Pons (tissue), 1 donor: ENCODE data around the gene KSR2.
A peak's percentile ranks its signal among the peaks of the same experiment; 100 is the strongest.

Experiments
- DNase-seq: peaks from one replicate; pipeline ENCODE4 v3.0.0-alpha.2; 2016; ENCODE audit warnings: low spot score

The KSR2 gene

DNA sequence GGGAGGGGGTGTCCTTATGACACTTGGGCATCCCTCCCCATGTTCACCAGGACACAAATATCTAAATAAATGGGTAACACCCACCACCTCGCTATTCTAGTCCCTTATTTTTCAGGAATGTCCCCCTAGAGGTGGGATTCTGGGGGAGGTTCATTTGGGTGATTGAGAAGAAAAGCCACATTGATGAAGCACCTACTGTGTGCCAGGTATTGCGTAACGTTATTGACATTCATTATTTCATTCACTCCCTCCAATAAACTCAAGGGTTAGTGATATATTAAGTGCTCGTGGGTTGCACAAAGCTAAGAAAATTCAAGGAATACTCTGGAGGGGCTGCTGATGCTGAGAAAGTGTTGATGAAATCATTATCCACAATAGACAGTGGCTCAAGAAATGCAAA lies 514.8 kb downstream of the KSR2 start:
- no peak for DNase-seq

DNA sequence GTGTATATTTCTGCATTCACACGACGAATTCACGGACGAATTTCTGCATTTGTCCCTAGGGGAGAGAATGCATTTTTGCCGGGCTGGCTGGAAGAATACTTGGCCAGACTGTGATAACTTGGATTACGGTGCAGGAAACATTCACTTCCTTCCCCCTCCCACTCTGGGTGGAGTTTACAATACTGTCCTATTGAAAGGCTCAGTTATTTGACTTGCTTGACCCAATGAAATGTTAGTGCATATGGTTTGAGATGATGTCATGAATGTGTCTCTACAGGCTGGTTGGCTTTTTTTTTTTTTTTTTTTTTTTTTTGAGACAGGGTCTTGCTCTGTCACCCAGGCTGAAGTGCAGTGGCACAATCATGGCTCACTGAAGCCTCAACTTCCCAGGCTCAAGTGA lies 516.7 kb downstream of the KSR2 start:
- no peak for DNase-seq

DNA sequence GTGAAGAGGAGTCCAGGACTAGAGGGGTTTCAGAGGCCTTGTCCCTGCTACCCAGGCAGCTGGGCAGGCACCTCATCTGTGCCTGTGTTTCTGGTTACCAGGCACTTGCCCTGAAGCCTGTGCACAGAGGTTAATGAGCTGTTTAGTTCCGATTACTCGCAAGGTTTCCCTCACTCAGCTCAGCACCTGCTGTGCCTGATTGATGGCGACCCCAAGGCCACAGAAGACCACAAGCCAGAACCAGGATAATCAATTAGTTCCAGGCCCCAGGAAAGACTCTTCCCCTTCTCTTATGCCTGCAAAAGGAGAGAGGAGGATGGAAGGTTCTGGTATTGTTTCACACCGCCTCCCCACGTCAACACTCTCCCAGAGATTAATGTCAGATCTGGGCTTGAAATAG lies 518.6 kb downstream of the KSR2 start:
- DNase-seq: no peak

DNA sequence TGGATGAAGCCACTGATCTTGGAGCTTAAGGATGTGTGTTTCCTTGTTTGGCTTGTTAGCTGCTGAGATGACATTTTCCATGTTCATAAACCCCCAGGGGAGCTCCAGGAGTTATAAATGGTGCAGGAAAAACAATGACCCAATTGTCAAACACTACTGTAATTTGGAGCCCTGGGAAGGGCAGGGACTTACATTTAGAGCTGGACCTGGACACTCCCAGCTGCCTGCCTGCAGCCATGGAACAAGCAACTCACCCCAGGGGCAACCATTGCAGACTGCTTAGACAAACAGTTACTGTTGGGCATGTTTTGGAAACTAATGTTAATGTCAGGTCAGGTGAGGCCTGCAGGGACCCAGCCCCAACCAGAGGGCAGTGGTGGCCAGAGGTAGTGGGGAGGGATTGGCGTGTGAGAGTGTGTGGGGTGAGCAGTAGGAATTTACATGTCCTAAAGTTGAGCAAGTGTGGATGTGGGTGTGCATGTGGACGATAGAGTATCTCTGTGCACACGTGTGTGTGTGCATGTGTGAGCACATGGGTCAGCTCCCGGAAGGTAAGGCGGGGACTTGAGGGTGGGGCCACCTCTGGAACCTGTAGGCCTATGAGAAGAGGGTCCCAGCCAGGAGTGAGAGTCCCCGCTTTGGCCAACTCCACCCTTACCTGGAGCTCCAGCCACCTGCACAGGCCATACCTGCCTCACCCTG lies 521.0 kb downstream of the KSR2 start:
- no peak for DNase-seq

DNA sequence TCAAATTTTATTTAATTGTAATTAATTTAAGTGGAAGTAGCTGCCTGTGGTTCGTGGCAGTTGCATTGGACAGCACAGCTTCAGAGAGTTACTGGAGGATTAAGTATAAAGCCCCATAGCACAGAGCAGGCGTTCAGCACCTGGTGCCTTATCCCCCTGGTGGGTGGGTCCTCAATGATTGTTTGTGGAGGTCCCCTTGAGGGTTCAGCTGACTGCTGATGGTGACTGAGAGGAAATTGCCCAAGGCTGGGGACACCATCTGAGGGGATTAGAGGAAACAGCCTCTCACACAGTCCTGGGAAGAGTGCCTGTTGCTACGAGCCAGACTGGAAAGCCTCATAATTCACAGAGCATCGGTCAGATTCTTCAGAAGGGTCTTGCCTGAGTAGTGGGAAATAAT lies 524.0 kb downstream of the KSR2 start:
- no peak for DNase-seq

DNA sequence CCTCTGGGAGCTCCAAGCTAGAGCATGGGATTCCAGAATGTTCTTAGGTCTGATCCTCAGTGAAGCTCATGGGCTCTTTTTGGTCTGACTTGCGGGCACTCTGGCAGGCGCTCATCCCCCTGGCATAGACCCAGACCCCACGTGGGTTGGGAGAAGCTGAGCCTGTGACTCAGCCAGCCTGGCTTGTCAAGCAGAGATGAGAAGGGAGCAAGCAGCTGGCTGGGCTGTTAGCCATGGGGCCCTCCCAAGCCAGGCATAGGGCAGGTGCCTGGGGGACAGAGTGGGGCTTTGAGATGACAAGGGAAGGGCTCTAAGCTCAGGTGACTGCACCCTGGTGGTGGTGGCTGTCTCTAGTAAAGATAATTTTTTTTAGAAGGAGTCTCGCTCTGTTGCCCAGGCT lies 527.0 kb downstream of the KSR2 start:
- DNase-seq: peak; percentile 63

DNA sequence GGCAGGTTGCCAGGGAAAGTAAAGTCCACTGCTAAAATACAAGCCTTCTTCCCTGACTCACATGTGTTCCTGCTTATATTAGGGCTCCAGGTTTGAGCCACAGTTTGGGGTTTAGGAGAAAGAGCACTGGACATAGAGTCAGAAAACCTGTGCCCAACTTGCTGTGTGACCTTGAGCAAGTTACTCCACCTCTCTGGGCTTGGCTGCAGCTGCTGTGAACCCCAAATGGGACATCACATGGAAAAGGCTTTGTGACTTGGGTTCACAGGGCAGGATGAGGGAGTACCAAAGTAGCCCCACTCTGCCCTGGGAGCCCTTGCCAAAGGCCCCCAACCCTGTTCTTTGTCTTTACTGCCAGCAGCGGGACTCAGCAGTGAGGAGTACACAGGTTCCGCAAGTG lies 528.4 kb downstream of the KSR2 start:
- DNase-seq: no peak

DNA sequence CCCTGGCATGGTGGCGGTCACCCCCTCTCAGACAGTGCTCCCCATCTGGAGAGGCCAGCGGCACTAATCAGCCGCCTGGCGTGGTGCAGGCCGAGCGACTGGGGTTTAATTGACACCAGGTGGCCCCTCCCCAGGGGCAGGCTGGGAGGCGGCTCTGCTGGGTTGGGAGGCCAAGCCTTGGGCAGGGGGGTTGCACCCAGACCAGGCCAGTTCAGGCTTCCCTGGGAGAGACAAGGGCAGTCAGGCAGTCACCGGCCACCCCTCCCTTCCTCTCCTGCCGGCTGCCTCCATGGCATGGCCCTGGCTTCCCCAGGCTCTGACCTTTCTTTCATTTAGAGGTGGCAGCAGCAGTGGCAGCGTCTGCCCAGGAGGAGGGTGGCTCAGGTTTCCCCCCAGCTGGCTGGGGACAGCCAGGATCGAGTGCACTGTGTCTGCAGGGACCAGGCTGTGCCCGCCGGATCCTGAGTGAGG lies 529.2 kb downstream of the KSR2 start:
- DNase-seq: no peak

DNA sequence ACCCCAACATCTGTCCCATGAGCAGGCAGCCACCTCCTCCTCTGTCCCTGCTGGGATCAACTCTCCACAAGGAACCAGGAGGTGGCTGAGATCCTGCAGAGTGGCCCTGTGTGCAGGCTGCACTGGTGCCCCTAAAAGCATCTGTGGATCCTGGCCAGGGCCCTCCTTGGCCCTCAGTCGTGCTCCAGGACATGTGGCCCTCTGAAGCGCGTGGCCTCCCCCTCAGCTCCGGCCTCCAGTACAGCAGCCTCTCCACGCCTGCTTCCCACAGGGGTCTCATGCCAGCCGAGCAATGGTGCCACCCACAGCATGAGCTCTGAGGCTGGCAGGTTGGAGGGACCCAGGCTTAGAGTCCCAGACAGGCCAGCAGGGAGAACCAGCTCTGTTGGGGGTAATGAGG lies 530.0 kb downstream of the KSR2 start:
- DNase-seq: no peak

DNA sequence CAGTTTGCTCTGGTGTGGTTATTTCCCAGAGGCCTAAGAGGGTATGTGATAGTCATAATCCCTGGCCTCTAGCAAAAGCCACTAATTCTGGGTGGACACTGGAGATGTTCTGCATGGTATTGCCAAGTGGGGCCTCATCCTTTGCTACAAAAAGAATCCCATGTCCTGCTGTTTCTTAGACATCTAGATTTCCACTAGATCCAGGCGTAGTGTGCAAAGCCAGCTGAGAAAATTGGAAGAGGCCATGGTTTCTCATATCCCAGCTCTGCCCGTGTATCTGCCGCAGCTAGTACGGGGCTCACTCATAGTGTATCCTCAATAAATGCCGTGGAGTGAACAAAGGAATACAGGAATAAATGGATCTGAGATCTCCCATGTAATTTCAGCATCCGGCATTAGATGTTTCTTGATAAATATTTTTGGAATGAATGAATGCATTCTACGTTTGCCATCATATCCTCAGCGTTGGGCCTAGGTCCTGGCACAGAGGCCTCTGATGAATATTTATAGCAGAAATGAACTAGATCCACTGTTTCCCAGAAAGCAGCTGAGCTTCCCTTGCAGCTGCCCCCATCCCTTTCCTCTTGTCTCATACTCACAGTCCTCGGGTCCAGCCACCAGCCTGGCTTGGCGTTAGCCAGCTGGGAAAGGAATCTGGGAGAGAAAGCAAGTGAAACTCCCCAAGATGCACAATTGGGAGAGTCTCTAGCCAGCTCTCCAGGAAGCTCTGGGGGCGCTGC lies 531.1 kb downstream of the KSR2 start:
- DNase-seq: peak; percentile 91

DNA sequence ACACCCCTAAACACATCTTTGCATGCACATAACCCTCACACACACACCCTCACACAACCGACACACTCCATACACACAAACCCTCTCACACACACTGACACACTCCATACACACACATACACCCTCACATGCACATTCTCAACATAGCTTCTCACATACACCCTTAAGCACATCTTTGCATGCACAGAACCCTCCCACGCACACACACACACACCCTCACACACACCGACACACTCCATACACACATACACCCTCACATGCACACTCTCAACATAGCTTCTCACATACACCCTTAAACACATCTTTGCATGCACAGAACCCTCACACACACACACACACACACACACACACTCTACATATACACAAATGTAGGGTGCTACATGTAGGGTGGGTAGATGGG lies 534.9 kb downstream of the KSR2 start:
- DNase-seq: no peak

DNA sequence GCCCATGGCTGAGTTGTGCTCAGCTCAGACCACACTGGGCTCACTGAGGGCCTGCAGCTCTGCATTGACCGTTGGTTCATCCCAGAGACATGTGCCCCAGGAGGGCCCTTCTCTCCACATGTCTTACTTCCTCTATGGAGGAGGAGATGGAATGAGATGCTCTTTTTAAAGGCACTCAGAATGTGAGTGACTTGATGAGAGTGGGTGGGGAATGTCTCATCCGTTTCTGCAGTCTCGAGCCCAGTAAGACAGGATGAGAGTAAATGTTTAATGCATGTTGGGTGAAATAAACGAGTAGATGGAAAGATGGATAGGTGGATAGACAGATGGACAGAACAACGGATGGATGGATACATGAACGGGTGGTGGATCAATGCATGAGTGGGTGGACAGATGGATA lies 538.5 kb downstream of the KSR2 start:
- no peak for DNase-seq

DNA sequence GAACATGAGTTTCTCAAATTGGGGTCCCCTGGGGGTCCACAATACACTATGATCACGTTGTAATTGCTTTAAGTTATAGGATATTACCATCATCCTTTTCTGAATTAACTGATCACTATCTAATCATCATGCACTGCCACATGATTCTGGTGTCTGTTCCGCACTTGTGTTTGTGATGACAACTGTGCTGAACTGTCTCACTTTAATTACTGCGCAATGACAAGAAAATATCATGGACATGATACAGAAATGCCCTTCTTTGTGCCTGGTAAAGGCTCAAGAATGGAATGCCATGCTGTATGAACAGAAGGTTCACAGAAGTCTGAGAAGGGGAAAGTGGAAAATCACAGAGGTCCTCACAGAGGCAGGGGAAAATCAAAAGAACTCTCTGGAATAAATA lies 541.6 kb downstream of the KSR2 start:
- no peak for DNase-seq

DNA sequence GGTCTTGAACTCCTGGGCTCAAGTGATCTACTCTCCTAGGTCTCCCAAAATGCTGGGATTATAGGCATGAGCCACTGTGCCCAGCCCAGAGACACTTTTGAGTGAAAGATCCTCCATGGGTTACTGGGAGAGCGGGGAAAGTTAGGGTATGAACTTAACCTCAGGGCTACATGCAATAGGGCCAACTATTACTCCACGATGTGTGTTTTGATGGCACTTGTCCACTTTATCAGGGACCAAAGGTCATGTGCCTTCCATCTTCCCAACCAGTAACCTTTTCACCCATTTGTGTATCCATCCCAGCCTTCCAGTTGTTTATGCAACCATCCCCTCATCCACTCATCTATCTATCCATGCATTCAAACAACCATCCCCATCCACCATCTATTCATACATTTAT lies 546.8 kb downstream of the KSR2 start:
- DNase-seq: no peak

DNA sequence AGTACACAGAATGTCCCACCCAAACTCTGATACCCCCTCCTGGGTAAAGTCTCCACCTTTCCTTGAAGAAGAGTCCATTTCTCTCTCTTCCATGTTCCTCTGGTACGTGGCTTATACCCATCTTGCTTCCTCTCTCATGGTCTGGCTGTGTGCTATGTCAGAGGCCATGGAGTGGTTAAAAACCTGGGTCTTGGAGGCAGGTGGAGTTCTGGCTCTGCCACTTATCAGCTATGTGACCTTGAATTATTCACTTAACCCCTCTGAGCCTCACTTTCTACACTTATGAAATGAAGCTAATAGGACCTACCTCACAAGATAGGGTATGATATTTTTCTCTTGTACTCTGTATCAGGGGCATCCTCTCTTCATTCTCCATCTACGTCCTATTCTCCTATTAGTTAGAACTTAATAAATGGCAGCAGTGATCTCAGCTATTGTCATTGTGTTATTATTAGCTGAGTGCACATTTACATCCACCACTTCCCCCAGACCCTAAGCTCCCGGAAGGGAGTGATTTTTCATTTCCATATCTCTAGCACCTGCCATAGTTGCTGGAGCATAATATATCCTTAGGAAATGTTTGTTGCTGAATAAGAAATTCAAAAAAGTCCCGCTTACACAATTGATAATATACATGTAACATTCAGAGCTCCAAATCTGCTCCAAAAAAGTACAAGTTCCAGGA lies 547.6 kb downstream of the KSR2 start:
- no peak for DNase-seq

DNA sequence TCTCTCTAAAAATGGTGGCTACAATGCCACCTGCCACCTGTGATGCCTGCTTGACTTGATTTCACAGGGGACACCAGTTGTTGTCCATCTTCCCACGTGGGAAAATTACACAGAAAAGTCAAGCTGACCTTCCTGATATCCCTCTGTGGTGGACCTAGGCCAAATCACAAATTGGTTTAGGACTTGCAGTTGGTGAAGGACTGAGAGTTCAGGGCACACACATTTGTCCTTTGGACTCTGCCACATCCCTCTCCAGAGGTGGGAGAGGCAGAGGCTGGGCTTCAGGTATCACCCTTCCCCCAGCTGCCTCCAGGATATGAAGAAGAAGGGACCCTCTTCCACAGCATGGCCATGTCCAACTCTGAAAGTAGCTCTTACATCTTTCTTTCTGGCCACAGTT lies 551.8 kb downstream of the KSR2 start:
- no peak for DNase-seq

DNA sequence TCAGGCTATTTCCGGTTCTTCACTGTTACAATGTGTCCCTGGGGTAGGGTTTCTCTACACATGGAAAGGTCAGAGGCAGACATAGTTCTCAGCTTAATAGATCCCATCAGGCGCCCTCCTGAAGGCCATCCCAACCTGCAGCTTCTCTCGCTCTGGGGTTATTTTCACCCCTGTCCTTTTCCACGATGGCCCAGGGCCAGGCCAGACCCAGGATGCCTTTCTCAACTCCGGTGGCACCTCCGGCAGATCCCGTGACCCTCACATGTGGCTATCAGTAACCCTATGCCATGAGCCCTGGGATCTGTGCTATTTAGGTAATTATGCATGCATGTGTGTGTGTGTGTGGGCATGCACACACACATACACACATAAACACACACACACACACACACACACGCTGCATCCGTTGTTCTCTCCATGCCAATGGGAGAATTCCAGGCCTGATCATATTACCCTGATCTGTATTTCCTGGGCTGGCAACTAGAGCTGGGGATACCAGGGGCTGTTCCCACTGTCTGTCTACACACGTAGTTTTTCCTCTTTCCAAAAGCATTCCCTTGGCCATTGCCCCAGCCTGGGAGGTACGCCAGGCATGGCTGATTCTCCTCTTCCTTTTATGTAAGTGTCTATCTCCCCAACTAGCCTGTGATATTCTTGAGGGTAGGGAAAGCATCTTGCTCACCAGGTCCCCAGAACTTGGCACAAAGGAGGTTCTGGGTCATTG lies 556.2 kb downstream of the KSR2 start:
- DNase-seq: no peak

DNA sequence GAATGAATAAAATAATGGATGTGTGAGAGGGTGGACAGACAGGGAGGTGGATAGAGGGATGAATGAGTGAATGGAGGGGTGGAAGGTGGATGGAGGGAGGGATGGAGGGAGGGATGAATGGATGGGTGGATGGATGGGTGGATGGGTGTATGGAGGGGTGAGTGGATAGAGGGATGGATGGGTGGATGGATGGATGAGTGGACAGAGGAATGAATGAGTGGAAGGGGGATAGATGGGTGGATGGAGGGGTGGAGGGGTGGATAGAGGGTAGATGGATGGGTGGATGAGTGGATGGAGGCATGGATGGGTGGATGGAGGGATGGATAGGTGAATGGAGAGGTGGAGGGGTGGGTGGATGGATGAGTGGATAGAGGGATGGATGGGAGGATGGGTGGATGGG lies 559.5 kb downstream of the KSR2 start:
- DNase-seq: no peak

DNA sequence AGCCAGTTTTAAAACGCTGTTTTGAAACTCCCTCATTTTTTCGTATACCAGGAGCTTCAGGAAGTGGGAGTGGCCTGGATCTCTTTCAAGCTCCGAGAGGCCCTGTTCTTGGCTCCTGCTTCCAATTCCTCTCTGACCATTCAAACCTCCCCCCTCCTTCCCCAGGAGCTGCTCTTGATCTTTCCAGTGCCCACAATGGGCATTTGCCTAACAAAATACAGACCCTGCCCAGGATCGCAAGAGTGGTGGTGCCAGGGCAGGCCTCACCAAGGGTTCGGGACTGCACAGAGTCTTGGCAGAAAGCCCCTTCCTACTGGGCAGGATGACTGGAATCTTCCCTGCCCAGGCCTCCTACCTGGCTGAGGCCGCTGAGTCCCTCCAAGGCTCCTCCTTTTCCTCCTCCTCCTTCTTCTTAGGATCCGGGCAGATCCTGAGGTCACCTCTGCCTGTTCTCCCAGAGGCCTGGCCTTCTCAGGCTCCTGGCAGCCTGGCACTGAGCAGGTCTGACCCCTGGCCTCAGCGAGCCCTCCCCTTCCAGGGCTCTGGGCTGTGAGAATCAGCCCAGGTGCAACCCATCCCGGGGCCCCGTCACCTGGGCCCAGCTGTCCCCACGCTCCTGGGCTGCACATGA lies 560.5 kb downstream of the KSR2 start:
- DNase-seq: peak; percentile 42

DNA sequence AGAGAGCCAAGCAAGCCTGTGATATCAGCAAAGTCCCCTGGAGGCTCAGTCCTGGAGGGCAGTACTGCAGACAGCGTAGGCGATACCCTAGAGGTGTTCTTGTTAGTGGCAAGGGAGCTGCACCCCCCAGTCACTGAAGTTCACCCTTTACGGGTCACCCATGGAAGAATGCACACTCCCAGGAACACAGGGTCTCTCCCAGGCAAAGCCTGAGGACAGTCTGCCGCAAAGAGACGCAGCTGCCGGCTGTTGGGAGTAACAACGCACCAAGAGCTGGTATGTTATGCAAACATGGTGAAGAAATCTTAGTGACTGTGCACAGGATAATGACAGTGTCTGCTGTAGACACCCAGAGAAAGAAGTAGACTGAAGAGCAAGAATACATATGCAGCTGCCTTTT lies 563.9 kb downstream of the KSR2 start:
- no peak for DNase-seq

DNA sequence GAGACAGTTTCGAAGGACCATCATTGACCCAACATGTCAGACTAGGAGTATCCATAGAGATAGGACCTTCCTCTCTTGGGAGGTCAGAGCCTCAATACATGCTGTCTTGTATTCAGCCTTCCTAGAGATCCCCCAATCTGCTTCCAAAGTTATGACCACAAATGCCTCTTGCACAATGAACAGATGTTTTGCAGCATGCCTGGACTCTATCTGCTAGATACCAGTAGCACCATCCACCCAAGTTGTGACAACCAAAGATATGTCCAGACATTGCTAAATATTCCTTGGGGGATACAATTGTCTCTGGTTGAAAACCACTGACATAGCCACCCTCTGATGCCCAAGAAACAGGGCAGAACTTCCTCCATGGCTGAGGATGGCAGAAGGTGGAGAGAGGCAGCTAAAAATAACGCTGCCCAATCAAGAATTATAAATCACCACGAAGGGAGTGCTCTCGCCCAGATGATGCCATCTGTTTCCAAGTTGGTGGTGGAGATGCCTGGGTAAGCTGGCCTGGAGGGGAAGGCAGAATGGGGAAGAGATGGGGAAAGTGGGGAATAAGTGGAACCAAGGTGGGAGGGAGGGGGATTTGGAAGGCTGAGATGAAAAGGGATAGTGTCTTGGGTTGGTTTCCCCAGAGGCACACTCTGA lies 564.5 kb downstream of the KSR2 start:
- no peak for DNase-seq
